ENCODE data around the gene EXOSC2. TPM values are rescaled to one million over a fixed set of nuclear protein-coding genes. Genes with fewer than 3 reads are reported as not detected.

Gene EXOSC2
- total RNA-seq, 1 experiment from 2014 or later, result 57.7 TPM

DNA sequence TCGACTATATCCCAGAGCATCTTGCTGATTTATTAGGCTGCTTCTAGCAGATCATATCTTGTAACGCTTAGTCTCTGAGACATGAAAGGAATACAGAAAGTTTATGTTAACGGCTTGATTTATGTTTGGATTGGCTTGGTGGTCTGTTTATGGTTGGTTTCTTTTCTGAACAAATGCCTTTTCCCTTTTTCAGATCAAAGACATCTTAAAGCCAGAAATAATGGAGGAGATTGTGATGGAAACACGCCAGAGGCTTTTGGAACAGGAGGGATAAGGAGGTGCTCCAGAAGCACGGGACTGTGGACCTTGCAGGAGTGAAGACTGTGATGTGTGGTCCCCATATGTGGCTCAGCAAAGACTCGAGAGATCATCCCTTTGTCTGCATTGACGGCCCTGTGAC lies 9.9 kb downstream of the EXOSC2 start:
- ChIA-PET CTCF (interaction anchor here (0.6 to 12.9 kb wide), 3 partner anchors 69 to 634 kb away, joined by 3 to 224 read pairs (median 6); no protein-coding TSS in a partner anchor), POLR2A (interaction anchor here (0.8 to 1.3 kb wide), 2 partner anchors 10 to 13 kb away, joined by 3 read pairs; partner anchors contain the start of gene EXOSC2)
- H3K4me1 Mint-ChIP-seq (ENCODE audit: insufficient read depth, unreplicated experiment), result peaks cover 6% of the 10 kb centered on the region
- BruUV-seq (replicated peaks), result no TSS peak
- no peak overlapping the region for H3K27ac Mint-ChIP-seq (ENCODE audit: low read depth, unreplicated experiment)
- intact Hi-C loops (cut with micrococcal nuclease), result loop anchor here (10.0 kb wide), 1 partner anchor 341 kb away; no protein-coding TSS in a partner anchor
- DNase-seq (ENCODE audit: unreplicated experiment), result no peak
- no peaks in the 10 kb centered on the region for H3K27me3 Mint-ChIP-seq (ENCODE audit: insufficient read depth, unreplicated experiment)
- H3K36me3 Mint-ChIP-seq (ENCODE audit: insufficient read depth, unreplicated experiment), result peaks cover 84% of the 10 kb centered on the region
- H3K4me3 Mint-ChIP-seq (ENCODE audit: unreplicated experiment), result no peak overlapping the region
- TF ChIP-seq, protein P1, sequence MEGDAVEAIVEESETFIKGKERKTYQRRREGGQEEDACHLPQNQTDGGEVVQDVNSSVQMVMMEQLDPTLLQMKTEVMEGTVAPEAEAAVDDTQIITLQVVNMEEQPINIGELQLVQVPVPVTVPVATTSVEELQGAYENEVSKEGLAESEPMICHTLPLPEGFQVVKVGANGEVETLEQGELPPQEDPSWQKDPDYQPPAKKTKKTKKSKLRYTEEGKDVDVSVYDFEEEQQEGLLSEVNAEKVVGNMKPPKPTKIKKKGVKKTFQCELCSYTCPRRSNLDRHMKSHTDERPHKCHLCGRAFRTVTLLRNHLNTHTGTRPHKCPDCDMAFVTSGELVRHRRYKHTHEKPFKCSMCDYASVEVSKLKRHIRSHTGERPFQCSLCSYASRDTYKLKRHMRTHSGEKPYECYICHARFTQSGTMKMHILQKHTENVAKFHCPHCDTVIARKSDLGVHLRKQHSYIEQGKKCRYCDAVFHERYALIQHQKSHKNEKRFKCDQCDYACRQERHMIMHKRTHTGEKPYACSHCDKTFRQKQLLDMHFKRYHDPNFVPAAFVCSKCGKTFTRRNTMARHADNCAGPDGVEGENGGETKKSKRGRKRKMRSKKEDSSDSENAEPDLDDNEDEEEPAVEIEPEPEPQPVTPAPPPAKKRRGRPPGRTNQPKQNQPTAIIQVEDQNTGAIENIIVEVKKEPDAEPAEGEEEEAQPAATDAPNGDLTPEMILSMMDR (IDR thresholded peaks at IDR 0.05; ENCODE audit: unreplicated experiment), result no peak
- no peaks in the 10 kb centered on the region for H3K9me3 Mint-ChIP-seq (ENCODE audit: unreplicated experiment)

DNA sequence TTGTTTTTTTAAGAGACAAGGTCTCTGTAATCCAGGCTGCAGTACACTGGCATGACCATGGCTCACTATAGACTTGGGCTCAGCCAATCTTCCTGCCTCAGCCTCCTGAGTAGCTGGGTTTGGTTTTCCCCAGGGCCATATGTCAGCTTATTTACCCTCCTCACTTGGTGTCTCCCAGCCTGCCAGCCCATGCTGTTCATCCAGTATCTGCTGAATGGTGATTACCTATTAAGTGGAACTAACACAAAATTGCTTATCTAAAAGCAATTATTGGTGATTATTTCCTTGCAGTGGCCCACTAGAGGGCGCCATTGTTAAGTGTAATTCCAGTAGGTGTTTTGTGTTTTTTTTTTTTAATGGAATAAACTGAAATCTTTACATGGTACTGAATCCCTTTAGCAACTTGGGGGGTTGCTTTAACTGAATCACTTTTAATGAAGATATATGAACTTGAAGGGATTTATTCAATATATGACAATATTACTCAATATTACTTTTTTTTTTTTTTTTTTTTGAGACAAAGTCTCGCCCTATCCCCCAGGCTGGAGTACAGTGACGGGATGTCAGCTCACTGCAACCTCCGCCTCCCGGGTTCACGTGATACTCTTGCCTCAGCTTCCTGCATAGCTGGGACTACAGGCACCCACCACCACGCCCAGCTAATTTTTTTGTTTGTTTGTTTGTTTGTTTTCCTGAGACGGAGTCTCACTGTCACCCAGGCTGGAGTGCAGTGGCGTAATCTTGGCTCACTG lies 13.8 kb downstream of the EXOSC2 start:
- peaks cover 48% of the 10 kb centered on the region for H3K36me3 Mint-ChIP-seq (ENCODE audit: insufficient read depth, unreplicated experiment)
- no peaks in the 10 kb centered on the region for H3K9me3 Mint-ChIP-seq (ENCODE audit: unreplicated experiment)
- no peaks in the 10 kb centered on the region for H3K27me3 Mint-ChIP-seq (ENCODE audit: insufficient read depth, unreplicated experiment)
- H3K27ac Mint-ChIP-seq (ENCODE audit: low read depth, unreplicated experiment), result no peak overlapping the region
- TF ChIP-seq, protein P1 (IDR thresholded peaks at IDR 0.05; ENCODE audit: unreplicated experiment), result peak; percentile 79
- H3K4me1 Mint-ChIP-seq (ENCODE audit: insufficient read depth, unreplicated experiment), result no peaks in the 10 kb centered on the region
- intact Hi-C loops (cut with micrococcal nuclease), result loop anchor here (1.0 to 10.0 kb wide), 5 partner anchors 64 to 337 kb away; no protein-coding TSS in a partner anchor
- ChIA-PET CTCF (interaction anchor here (0.6 to 12.9 kb wide), 31 partner anchors 10 to 837 kb away, joined by 3 to 224 read pairs (median 4); no protein-coding TSS in a partner anchor), POLR2A (interaction anchor here (0.7 to 1.1 kb wide), 3 partner anchors 127 to 261 kb away, joined by 3 read pairs; no protein-coding TSS in a partner anchor)
- peak; percentile 80 for DNase-seq (ENCODE audit: unreplicated experiment)
- no TSS peak for BruUV-seq (replicated peaks)
- H3K4me3 Mint-ChIP-seq (ENCODE audit: unreplicated experiment), result no peak overlapping the region

GRCh38 chr9:130710822-130711352 lies 17.3 kb downstream of the EXOSC2 start:
- Mint-ChIP-seq H3K4me3 (ENCODE audit: unreplicated experiment) (peak overlapping the region; percentile 29), H3K9me3 (ENCODE audit: unreplicated experiment) (no peaks in the 10 kb centered on the region), H3K4me1 (ENCODE audit: insufficient read depth, unreplicated experiment) (peaks cover 8% of the 10 kb centered on the region), H3K36me3 (ENCODE audit: insufficient read depth, unreplicated experiment) (peaks cover 16% of the 10 kb centered on the region), H3K27me3 (ENCODE audit: insufficient read depth, unreplicated experiment) (no peaks in the 10 kb centered on the region), H3K27ac (ENCODE audit: low read depth, unreplicated experiment) (no peak overlapping the region)
- TF ChIP-seq, protein P1 (IDR thresholded peaks at IDR 0.05; ENCODE audit: unreplicated experiment), result no peak
- POLR2A ChIA-PET, result interaction anchor here (0.6 to 1.7 kb wide), 5 partner anchors 9 to 850 kb away, joined by 3 to 8 read pairs (median 3); partner anchors contain the start of gene EXOSC2
- no peak for DNase-seq (ENCODE audit: unreplicated experiment)
- intact Hi-C loops (cut with micrococcal nuclease), result no loop called here
- no TSS peak for BruUV-seq (replicated peaks)
- CTCF ChIA-PET, result interaction anchor here (0.6 to 12.9 kb wide), 5 partner anchors 10 to 1018 kb away, joined by 3 to 224 read pairs (median 6); no protein-coding TSS in a partner anchor

GRCh38 chr9:130711469-130711868 lies 17.9 kb downstream of the EXOSC2 start:
- TF ChIP-seq, protein P1 (IDR thresholded peaks at IDR 0.05; ENCODE audit: unreplicated experiment), result no peak
- POLR2A ChIA-PET, result interaction anchor here (1.0 to 1.7 kb wide), 3 partner anchors 18 to 134 kb away, joined by 3 to 8 read pairs (median 3); partner anchors contain the start of gene EXOSC2
- no peaks in the 10 kb centered on the region for H3K9me3 Mint-ChIP-seq (ENCODE audit: unreplicated experiment)
- CTCF ChIA-PET, result interaction anchor here (0.6 to 12.9 kb wide), 4 partner anchors 10 to 1017 kb away, joined by 3 to 224 read pairs (median 12); no protein-coding TSS in a partner anchor
- BruUV-seq (replicated peaks), result no TSS peak
- H3K27ac Mint-ChIP-seq (ENCODE audit: low read depth, unreplicated experiment), result no peak overlapping the region
- H3K4me3 Mint-ChIP-seq (ENCODE audit: unreplicated experiment), result peak overlapping the region; percentile 29
- intact Hi-C loops (cut with micrococcal nuclease), result no loop called here
- peaks cover 10% of the 10 kb centered on the region for H3K36me3 Mint-ChIP-seq (ENCODE audit: insufficient read depth, unreplicated experiment)
- H3K4me1 Mint-ChIP-seq (ENCODE audit: insufficient read depth, unreplicated experiment), result peaks cover 8% of the 10 kb centered on the region
- no peaks in the 10 kb centered on the region for H3K27me3 Mint-ChIP-seq (ENCODE audit: insufficient read depth, unreplicated experiment)
- no peak for DNase-seq (ENCODE audit: unreplicated experiment)

Data from MCF 10A (cell line).